SIG-M5 treated with dmso at 0.1 percent for 504 hours (cell line): ENCODE results near the gene RNF223.
"Not testable (repeated sequence)": the region's sequence is repeated elsewhere in the genome, so short reads cannot be mapped to it uniquely, and the experiment has no call there.

Experiments used
- DNase-seq: peaks from one replicate; lab custom pipeline; 2025; ENCODE audit not compliant: unreplicated experiment; lab: John Stamatoyannopoulos, UW

The RNF223 gene

GRCh38 chr1:1110561-1110971 is 36.5 kb upstream of the RNF223 start:
- no peak for DNase-seq

DNA sequence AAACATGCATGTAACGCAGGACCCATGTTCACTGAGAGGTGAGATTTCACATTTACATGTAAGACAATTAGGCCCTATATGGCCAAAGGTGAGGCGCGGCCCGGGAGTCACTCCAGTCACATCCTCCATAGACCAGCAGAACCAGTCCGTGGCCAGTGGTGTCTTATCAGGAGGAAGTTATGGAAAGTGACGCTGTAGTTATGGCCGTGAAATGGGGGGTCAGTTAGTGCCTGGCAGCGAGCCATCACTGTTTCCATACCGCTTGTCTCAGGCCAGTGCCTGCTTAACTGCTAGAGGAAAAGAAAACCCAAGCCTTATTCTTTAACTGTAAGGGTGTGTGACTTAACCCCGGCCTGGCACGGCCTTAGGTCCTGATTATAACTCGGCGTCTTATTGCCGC is 35.6 kb upstream of the RNF223 start:
- DNase-seq, result no peak

GRCh38 chr1:1106510-1107221 is 32.6 kb upstream of the RNF223 start:
- no peak for DNase-seq

GRCh38 chr1:1104152-1104551 is 30.0 kb upstream of the RNF223 start:
- DNase-seq, result not testable (repeated sequence)

DNA sequence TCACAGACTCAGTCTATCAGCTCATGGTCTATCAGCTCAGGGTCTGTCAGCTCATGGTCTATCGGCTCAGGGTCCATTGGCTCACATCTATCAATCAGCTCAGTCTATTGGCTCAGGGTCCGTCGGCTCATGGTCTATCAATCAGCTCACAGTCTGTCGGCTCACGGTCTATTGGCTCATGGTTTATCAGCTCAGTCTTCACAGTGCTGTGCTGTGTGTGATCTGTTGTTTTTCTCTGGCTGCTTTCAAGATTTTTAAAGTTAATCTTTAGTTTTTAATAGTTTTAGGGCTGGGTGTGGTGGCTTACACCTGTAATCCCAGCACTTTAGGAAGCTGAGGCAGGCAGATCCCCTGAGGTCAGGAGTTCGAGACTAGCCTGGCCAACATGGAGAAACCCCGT is 27.4 kb upstream of the RNF223 start:
- DNase-seq, result no peak

DNA sequence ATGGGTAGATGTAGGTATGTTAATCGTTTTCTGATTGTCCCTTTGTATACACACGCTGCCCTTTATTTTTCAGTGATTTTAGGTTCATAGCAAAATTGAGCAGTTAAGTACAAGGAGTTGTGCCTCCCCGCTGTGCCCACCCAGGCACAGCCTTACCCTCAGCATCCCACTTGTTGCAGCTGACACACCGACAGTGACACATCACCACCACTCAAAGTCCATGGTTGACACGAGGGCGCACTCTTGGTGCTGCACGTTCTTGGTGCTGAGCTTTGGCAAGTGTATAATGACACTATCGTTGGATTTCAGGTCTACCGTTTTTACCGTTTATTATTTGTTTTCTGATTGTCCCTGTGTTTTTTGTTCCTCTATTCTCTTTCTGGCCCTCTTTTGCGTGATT is 26.2 kb upstream of the RNF223 start:
- no peak for DNase-seq

- no peak for DNase-seq
These were observed 25.5 kb upstream of the RNF223 start for GRCh38 chr1:1099506-1100183.

DNA sequence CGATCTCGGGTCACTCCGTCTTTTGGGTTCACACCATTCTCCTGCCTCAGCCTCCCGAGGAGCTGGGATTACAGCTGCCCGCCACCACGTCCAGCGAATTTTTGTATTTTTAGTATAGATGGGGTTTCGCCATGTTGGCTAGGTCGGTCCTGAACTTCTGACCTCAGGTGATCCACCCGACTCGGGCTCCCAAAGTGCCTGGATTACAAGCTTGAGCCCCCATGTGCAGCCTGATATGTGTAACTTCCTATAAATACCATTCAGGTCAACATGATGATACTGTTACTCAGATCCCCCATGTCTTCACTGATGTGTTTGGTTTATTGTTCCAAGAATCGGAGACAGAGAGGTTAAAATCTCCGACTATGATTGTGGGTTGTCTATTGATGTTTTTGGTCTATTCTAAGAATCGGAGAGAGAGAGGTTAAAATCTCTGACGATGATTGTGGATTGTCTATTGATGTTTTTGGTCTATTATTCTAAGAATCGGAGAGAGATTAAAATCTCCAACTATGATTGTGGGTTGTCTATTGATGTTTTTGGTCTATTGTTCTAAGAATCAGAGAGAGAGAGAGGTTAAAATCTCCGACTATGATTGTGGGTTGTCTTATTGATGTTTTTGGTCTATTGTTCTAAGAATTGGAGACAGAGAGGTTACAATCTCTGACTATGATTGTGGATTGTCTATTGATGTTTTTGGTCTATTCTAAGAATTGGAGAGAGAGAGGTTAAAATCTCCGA is 24.7 kb upstream of the RNF223 start:
- DNase-seq, result no peak

- DNase-seq, result not testable (repeated sequence)
These were observed 22.0 kb upstream of the RNF223 start for GRCh38 chr1:1096136-1096535.

- no peak for DNase-seq
These were observed 20.9 kb upstream of the RNF223 start for GRCh38 chr1:1094981-1095380.

DNA sequence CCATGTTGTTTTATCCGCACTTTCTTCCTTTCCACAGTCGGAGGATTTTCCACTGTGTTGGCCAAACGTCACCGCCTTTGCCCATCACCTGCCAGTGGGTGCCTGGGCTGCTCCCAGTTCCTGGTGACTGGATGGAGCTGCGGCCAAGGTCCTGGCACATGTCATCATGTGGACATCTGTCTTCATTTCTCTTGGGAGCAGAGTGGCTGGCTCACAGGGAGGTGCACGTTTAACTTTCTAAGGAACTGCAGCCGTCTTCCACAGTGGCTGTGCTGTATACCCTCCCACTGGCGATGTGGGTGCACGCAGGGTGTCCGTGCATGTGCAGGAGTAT is 19.5 kb upstream of the RNF223 start:
- no peak for DNase-seq

- DNase-seq, result no peak
These were observed 18.9 kb upstream of the RNF223 start for GRCh38 chr1:1092894-1093609.

GRCh38 chr1:1092149-1092855 is 18.2 kb upstream of the RNF223 start:
- DNase-seq, result no peak

DNA sequence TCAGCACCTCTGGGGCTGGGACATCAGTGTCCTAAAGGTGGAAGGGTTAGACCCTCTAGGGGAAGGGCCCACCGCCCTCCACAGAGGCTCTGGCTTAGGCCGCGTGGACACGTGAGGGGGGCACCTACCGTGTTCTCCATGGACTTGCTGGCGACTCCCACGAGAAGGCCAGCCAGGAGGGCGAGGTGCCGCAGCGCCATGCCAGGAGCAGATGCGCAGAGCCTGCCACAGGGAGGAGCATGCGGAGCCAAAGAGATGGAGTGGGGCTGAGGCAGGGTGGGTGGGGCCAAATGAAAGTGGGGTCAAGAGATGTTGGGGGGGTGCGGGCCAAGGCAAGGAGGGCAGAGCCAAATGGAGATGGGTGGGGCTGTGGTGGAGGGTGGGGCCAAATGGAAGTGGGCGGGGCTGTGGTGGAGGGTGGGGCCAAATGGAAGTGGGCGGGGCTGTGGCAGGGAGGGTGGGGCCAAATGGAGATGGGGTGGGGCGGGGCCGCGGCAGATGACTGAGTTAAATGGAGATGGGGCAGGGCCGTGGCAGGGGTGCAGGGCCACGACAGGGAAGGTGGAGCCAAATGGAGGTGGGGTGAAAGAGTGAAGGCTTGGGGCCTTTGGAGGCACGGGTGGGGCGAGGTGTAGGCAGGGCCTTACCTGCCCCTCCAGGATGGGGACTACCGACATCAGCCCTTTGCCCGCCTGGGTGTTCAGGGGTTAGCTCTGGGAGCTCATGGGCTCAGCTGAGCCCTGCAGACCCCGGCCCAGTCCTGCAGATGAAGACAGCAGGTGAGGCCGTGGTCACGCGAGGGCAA is 17.4 kb upstream of the RNF223 start:
- no peak for DNase-seq

- DNase-seq, result no peak
These were observed 16.6 kb upstream of the RNF223 start for GRCh38 chr1:1090424-1091343.

DNA sequence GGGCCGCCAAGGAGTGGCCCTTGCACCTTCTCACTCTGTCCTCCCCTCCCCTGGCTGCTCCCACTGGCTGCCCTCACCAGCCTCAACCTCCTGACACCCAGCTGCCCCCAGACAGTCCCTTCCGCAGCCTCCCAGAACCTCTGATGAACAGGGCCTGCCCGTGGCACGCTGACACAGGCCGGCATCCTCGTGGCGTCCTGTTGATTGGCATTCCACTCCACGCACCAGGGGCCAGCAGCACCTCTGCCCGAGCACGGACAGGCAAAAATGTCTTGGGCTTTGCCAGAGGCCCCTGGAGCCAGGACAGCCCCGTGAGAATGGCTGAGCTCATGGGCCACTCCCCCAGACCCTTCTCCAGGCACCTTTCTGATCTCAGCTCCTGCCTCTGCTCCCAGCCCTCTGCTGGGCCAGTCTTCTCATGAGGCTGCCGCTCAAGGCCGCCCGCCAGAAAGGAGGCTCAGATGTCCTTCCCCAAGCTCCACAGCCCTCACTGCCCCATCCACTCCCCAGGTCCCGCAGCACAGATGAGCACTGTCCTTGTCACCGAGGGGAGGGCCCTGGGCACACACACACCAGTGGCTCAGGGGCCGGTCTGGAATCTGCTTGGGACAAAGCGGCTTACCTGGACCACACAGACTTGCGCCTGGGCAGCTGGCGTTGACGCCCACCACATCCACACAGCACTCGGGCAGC is 15.8 kb upstream of the RNF223 start:
- no peak for DNase-seq

DNA sequence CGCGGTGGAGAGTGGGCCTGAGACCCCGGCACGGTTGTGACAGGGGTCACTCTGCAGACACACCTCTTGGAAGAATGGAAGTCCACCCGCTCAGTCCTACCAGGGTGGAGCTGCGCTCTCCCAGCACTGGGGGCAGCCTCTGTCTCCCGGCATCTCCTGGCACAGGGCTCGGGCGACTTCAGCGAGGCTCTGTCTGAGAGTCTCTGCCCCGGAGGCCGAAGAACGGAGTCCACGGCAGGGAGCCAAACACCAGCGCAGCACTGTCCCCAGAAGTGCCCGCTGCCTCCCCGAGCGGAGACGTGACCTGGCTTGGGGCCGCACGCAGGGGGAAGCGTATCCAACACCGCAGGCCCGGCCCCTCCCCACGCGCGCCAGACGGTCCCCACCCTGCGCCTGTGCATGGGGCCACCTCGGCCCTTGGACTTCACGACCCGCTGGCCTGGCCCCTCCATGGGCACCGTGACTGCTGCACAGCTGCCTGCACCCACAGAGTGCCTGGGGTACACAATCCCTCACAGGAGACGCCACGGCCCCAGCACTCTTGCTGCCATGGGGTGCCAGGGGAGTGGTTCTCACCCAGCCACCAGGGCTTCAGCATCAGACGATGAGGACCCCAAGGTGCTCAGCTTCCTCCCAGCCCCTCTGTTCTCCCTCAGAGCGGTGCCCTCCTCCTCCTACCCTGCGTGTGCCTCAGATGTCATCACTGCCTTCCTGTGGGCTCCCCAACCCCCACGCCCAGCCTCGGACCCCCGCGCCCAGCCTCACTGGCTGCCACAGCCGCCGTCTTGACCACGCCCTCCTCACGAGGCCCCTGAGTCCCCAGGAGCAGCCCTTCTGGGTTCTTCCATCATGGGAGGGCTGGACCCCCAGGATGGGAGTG is 14.9 kb upstream of the RNF223 start:
- no peak for DNase-seq
